ENCODE measurements around the gene GABRA4.

Gene GABRA4

DNA sequence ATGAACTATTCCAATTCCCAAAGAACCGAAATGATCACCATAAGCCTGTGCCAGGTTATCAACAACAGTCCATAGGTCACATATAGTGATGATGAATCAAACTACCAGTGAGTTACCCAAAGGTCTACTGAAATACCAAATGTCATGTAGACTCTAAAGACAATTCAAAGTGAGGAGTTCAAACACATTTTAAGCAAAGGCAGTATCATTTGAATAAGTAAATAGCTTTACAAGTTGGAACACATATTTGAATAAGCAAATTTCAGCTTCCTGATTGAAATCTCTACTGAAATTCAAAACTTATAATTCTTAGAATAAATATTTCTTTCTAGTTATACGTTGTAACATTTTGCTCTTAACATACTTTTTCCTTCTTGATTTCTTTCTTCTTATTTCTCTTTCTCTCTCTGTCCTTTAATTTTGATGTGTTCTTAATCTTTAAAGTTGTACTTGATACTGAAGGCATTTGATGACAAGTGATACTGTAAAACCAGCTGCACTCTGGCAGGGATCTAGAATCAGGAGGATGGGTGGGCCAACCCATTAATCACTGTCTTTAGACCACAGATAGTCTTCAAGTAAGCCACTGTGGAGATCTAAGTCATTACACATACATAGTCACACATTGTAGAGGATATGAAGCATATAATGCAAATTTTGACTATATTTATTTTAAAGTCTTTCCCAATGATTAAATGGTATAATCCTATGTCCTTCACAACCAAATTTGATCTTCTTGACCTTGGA lies 34.5 kb downstream of the GABRA4 start:
- Histone ChIP-seq H3K27ac (ENCODE audit: extremely low read depth, low read depth, low read length) (no peak overlapping the region), H3K4me1 (ENCODE audit: control insufficient read depth, insufficient read depth, low read length) (no peaks in the 10 kb centered on the region), H3K4me3 (ENCODE audit: low read depth, low read length) (no peak overlapping the region), H3K36me3 (ENCODE audit: control insufficient read depth in 2 of 2, insufficient read depth in 1 of 2, low read length in 2 of 2) (no peaks in the 10 kb centered on the region), H3K9me3 (ENCODE audit: control insufficient read depth, insufficient read depth, low read depth, low read length) (no peaks in the 10 kb centered on the region)
- ChIA-PET CTCF (no interaction called here), POLR2A (no interaction called here)
- TF ChIP-seq, protein P1, sequence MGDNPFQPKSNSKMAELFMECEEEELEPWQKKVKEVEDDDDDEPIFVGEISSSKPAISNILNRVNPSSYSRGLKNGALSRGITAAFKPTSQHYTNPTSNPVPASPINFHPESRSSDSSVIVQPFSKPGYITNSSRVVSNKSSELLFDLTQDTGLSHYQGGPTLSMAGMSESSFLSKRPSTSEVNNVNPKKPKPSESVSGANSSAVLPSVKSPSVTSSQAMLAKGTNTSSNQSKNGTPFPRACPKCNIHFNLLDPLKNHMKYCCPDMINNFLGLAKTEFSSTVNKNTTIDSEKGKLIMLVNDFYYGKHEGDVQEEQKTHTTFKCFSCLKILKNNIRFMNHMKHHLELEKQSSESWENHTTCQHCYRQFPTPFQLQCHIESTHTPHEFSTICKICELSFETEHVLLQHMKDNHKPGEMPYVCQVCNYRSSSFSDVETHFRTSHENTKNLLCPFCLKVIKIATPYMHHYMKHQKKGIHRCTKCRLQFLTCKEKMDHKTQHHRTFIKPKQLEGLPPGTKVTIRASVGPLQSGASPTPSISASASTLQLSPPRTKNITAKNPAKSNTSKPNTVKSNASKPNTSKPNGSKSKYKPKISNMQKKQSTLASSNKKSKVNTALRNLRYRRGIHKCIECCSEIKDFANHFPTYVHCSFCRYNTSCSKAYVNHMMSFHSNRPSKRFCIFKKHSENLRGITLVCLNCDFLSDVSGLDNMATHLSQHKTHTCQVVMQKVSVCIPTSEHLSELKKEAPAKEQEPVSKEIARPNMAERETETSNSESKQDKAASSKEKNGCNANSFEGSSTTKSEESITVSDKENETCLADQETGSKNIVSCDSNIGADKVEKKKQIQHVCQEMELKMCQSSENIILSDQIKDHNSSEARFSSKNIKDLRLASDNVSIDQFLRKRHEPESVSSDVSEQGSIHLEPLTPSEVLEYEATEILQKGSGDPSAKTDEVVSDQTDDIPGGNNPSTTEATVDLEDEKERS (tag by site-specific recombination; IDR thresholded peaks at IDR 0.05): no peak
- TF ChIP-seq, protein P2, sequence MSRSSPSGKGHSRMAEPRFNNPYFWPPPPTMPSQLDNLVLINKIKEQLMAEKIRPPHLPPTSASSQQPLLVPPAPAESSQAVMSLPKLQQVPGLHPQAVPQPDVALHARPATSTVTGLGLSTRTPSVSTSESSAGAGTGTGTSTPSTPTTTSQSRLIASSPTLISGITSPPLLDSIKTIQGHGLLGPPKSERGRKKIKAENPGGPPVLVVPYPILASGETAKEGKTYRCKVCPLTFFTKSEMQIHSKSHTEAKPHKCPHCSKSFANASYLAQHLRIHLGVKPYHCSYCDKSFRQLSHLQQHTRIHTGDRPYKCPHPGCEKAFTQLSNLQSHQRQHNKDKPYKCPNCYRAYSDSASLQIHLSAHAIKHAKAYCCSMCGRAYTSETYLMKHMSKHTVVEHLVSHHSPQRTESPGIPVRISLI (tag by site-specific recombination; IDR thresholded peaks at IDR 0.05): no peak
- TF ChIP-seq ZNF214 (tag by site-specific recombination; IDR thresholded peaks at IDR 0.05; ENCODE audit: borderline replicate concordance) (no peak), ZIC2 (tag by site-specific recombination; IDR thresholded peaks at IDR 0.05) (no peak), ZNF658 (tag by site-specific recombination; IDR thresholded peaks at IDR 0.05) (no peak), ZNF302 (tag by site-specific recombination; IDR thresholded peaks at IDR 0.05; ENCODE audit: low read depth) (no peak), ZNF521 (tag by site-specific recombination; IDR thresholded peaks at IDR 0.05) (no peak), ZNF777 (tag by site-specific recombination; IDR thresholded peaks at IDR 0.05; ENCODE audit: borderline replicate concordance) (no peak), ZNF473 (tag by site-specific recombination; IDR thresholded peaks at IDR 0.05) (no peak), GLI4 (tag by site-specific recombination; IDR thresholded peaks at IDR 0.05) (no peak), EGR2 (tag by site-specific recombination; IDR thresholded peaks at IDR 0.05; ENCODE audit: low read depth) (no peak), ZNF133 (tag by site-specific recombination; IDR thresholded peaks at IDR 0.05) (no peak), OSR2 (tag by site-specific recombination; IDR thresholded peaks at IDR 0.05) (no peak)
- TF ChIP-seq, protein P3, sequence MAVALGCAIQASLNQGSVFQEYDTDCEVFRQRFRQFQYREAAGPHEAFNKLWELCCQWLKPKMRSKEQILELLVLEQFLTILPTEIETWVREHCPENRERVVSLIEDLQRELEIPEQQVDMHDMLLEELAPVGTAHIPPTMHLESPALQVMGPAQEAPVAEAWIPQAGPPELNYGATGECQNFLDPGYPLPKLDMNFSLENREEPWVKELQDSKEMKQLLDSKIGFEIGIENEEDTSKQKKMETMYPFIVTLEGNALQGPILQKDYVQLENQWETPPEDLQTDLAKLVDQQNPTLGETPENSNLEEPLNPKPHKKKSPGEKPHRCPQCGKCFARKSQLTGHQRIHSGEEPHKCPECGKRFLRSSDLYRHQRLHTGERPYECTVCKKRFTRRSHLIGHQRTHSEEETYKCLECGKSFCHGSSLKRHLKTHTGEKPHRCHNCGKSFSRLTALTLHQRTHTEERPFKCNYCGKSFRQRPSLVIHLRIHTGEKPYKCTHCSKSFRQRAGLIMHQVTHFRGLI (tag by site-specific recombination; IDR thresholded peaks at IDR 0.05): no peak

DNA sequence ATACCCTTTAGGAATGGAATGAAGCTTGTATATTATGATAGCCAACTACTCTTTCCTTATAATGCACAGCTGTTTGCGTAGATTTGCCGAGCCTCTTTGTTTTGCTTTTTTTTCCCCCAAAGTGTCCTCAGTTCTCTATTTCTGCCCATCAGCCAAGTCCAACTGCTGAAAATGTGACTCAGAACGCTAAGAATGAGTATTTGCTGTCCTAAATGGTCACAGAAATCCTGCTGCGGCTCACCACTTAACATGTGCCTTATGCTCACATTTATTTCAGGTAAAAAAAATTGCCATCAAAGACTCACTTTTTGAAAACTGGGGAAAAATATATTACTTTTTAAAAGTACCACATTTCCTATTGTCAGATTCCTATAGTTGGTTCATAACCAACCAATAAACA lies 36.9 kb downstream of the GABRA4 start:
- Histone ChIP-seq H3K4me1 (ENCODE audit: control insufficient read depth, insufficient read depth, low read length) (no peaks in the 10 kb centered on the region), H3K36me3 (ENCODE audit: control insufficient read depth in 2 of 2, insufficient read depth in 1 of 2, low read length in 2 of 2) (no peaks in the 10 kb centered on the region), H3K4me3 (ENCODE audit: low read depth, low read length) (no peak overlapping the region), H3K9me3 (ENCODE audit: control insufficient read depth, insufficient read depth, low read depth, low read length) (no peaks in the 10 kb centered on the region), H3K27ac (ENCODE audit: extremely low read depth, low read depth, low read length) (no peak overlapping the region)
- POLR2A ChIA-PET: no interaction called here
- CTCF ChIA-PET: no interaction called here
- TF ChIP-seq ZNF837 (tag by site-specific recombination; IDR thresholded peaks at IDR 0.05) (no peak), ZNF670 (tag by site-specific recombination; IDR thresholded peaks at IDR 0.05; ENCODE audit: low read depth) (no peak), GLIS1 (tag by site-specific recombination; IDR thresholded peaks at IDR 0.05) (no peak), ZNF214 (tag by site-specific recombination; IDR thresholded peaks at IDR 0.05; ENCODE audit: borderline replicate concordance) (no peak), ZBTB8A (tag by site-specific recombination; IDR thresholded peaks at IDR 0.05) (no peak), ZNF423 (tag by site-specific recombination; IDR thresholded peaks at IDR 0.05) (no peak), ZNF707 (tag by site-specific recombination; IDR thresholded peaks at IDR 0.05) (no peak), ZNF23 (tag by site-specific recombination; IDR thresholded peaks at IDR 0.05; ENCODE audit: borderline replicate concordance) (no peak), ZBTB7A (tag by site-specific recombination; IDR thresholded peaks at IDR 0.05; ENCODE audit: low read depth) (no peak)
- TF ChIP-seq, protein P4, sequence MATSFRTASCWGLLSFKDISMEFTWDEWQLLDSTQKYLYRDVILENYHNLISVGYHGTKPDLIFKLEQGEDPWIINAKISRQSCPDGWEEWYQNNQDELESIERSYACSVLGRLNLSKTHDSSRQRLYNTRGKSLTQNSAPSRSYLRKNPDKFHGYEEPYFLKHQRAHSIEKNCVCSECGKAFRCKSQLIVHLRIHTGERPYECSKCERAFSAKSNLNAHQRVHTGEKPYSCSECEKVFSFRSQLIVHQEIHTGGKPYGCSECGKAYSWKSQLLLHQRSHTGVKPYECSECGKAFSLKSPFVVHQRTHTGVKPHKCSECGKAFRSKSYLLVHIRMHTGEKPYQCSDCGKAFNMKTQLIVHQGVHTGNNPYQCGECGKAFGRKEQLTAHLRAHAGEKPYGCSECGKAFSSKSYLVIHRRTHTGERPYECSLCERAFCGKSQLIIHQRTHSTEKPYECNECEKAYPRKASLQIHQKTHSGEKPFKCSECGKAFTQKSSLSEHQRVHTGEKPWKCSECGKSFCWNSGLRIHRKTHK (tag by site-specific recombination; IDR thresholded peaks at IDR 0.05): no peak
- TF ChIP-seq, protein P5, sequence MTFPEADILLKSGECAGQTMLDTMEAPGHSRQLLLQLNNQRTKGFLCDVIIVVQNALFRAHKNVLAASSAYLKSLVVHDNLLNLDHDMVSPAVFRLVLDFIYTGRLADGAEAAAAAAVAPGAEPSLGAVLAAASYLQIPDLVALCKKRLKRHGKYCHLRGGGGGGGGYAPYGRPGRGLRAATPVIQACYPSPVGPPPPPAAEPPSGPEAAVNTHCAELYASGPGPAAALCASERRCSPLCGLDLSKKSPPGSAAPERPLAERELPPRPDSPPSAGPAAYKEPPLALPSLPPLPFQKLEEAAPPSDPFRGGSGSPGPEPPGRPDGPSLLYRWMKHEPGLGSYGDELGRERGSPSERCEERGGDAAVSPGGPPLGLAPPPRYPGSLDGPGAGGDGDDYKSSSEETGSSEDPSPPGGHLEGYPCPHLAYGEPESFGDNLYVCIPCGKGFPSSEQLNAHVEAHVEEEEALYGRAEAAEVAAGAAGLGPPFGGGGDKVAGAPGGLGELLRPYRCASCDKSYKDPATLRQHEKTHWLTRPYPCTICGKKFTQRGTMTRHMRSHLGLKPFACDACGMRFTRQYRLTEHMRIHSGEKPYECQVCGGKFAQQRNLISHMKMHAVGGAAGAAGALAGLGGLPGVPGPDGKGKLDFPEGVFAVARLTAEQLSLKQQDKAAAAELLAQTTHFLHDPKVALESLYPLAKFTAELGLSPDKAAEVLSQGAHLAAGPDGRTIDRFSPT (tag by site-specific recombination; IDR thresholded peaks at IDR 0.05): no peak
